SK-N-SH (cell line): Measurements from ENCODE around the gene PLAAT5. TPM values are rescaled to one million over a fixed set of nuclear protein-coding genes. Genes with fewer than 3 reads are reported as not detected.

Experiments used
- CTCF ChIA-PET: fragments of 300-600, 350-600 bp; formaldehyde crosslinking; extraction: SDS; loops from one replicate; lab custom pipeline; 2021; lab: Yijun Ruan, JAX
- POLR2A ChIA-PET: fragments of 350-600 bp; sonication (Branson Sonifier 250); formaldehyde crosslinking; extraction: SDS; loops from one replicate; lab custom pipeline; 2020; ENCODE audit warnings: antibody characterized with exemption, inconsistent platforms; lab: Yijun Ruan, JAX
- DNase-seq: peaks from one replicate; pipeline ENCODE4 v3.0.0; 2012
- H2AFZ ChIP-seq: fragments of 200-600 bp; sonication (generic); 2 replicates; pipeline ENCODE4 v1.8.1; 2016; ENCODE audit warnings: antibody characterized with exemption, mild to moderate bottlenecking, low read depth
- H3F3A ChIP-seq: fragments of 200-600 bp; sonication (generic); replicated peaks from 2 replicates; pipeline ENCODE3; 2016; ENCODE audit warnings: antibody characterized with exemption, mild to moderate bottlenecking; ENCODE audit not compliant: insufficient read depth
- H3K27ac ChIP-seq, 2 experiments: fragments of 200-500 bp in 1 of 2; fragments of 200-600 bp in 1 of 2; sonication (Bioruptor generic) in 1 of 2; sonication (generic), shearing (Covaris generic) in 1 of 2; 2 replicates each; pipeline versions ENCODE4 v1.5.1 to v1.6.1; 2014 to 2016; ENCODE audit warnings: low read depth in 2 of 2, inconsistent platforms in 1 of 2, low read length in 1 of 2, mild to moderate bottlenecking in 1 of 2, mixed read lengths in 1 of 2
- H3K27me3 ChIP-seq: fragments of 200-600 bp; sonication (generic), shearing (Covaris generic); 2 replicates; pipeline ENCODE4 v1.6.1; 2016; ENCODE audit warnings: mixed run types; ENCODE audit not compliant: insufficient read depth
- H3K36me3 ChIP-seq, 2 experiments: fragments of 200-500 bp in 1 of 2; fragments of 200-600 bp in 1 of 2; sonication (Bioruptor generic) in 1 of 2; sonication (generic) in 1 of 2; replicated peaks in 1 of 2; 2 replicates each; pipeline versions ENCODE3 to v1.5.1; 2014 to 2016; ENCODE audit warnings: low read length in 1 of 2, mild to moderate bottlenecking in 1 of 2; ENCODE audit not compliant: insufficient read depth in 2 of 2, control insufficient read depth in 1 of 2
- H3K4me1 ChIP-seq, 2 experiments: fragments of 200-500 bp in 1 of 2; fragments of 200-600 bp in 1 of 2; sonication (Bioruptor generic) in 1 of 2; sonication (generic), shearing (Covaris generic) in 1 of 2; 2 replicates each; pipeline versions ENCODE4 v1.5.1 to v1.6.1; 2014 to 2016; ENCODE audit warnings: low read depth in 1 of 2, low read length in 1 of 2, mixed run types in 1 of 2; ENCODE audit not compliant: insufficient read depth in 2 of 2, control insufficient read depth in 1 of 2
- H3K4me2 ChIP-seq: fragments of 200-600 bp; sonication (generic), shearing (Covaris generic); 2 replicates; pipeline ENCODE4 v1.6.1; 2017; ENCODE audit warnings: mixed run types
- H3K4me3 ChIP-seq, 2 experiments: fragments of 200-500 bp in 1 of 2; fragments of 200-600 bp in 1 of 2; sonication (Bioruptor generic) in 1 of 2; sonication (generic), shearing (Covaris generic) in 1 of 2; 2 replicates each; pipeline versions ENCODE4 v1.5.1 to v1.8.1; 2014 to 2016; ENCODE audit warnings: low read depth in 2 of 2, inconsistent platforms in 1 of 2, low read length in 1 of 2, mild to moderate bottlenecking in 1 of 2, mixed read lengths in 1 of 2, moderate library complexity in 1 of 2
- H3K79me2 ChIP-seq: fragments of 200-600 bp; sonication (generic); 2 replicates; pipeline ENCODE4 v1.8.1; 2017; ENCODE audit warnings: mild to moderate bottlenecking; ENCODE audit not compliant: insufficient read depth
- H3K9ac ChIP-seq: fragments of 200-600 bp; sonication (generic); 2 replicates; pipeline ENCODE4 v1.6.1; 2017; ENCODE audit warnings: mixed run types
- H3K9me2 ChIP-seq: fragments of 200-600 bp; sonication (generic); 2 replicates; pipeline ENCODE4 v1.6.1; 2017; ENCODE audit warnings: mixed run types
- H3K9me3 ChIP-seq: fragments of 200-600 bp; sonication (generic); 2 replicates; pipeline ENCODE4 v1.6.1; 2017; ENCODE audit warnings: mixed run types, mild to moderate bottlenecking, moderate library complexity
- H4K20me1 ChIP-seq: fragments of 200-600 bp; sonication (generic); 2 replicates; pipeline ENCODE4 v1.6.1; 2017; ENCODE audit warnings: mild to moderate bottlenecking, mixed run types; ENCODE audit not compliant: insufficient read depth
- CHD2 ChIP-seq: fragments of 150-350 bp; IDR thresholded peaks from 2 replicates; pipeline ENCODE4 v1.6.1; 2018; ENCODE audit warnings: low read length; ENCODE audit not compliant: partially characterized antibody
- ELF1 ChIP-seq: IDR thresholded peaks from 2 replicates; pipeline ENCODE4 v1.4.0; 2012
- FOXM1 ChIP-seq: IDR thresholded peaks from 2 replicates; pipeline ENCODE4 v1.4.0; 2012; ENCODE audit warnings: low read depth, mild to moderate bottlenecking
- IRF3 ChIP-seq: fragments of 150-350 bp; IDR thresholded peaks from 2 replicates; pipeline ENCODE4 v1.6.1; 2016; ENCODE audit warnings: mild to moderate bottlenecking, low read depth, low read length
- MEF2A ChIP-seq: IDR thresholded peaks from 2 replicates; pipeline ENCODE4 v1.4.0; 2012; ENCODE audit warnings: low read depth, borderline replicate concordance
- MXI1 ChIP-seq: IDR thresholded peaks from 2 replicates; pipeline ENCODE4 v1.6.1; 2012; ENCODE audit warnings: mild to moderate bottlenecking, low read depth, low read length, improper control_type of control experiment
- NFIC ChIP-seq: IDR thresholded peaks from 2 replicates; pipeline ENCODE4 v1.4.0; 2012; ENCODE audit warnings: borderline replicate concordance
- PBX3 ChIP-seq: IDR thresholded peaks from 2 replicates; pipeline ENCODE4; 2012
- POLR2AphosphoS5 ChIP-seq: IDR thresholded peaks from 2 replicates; pipeline ENCODE4 v1.6.1; 2012; ENCODE audit warnings: low read depth, low read length
- RFX5 ChIP-seq: IDR thresholded peaks from 2 replicates; pipeline ENCODE4 v1.6.1; 2012; ENCODE audit warnings: mild to moderate bottlenecking, improper control_type of control experiment, low read length
- SIN3A ChIP-seq: IDR thresholded peaks from 2 replicates; pipeline ENCODE4 v1.6.1; 2012; ENCODE audit warnings: low read depth, mild to moderate bottlenecking, low read length, moderate library complexity, borderline replicate concordance
- SMC3 ChIP-seq: IDR thresholded peaks from 2 replicates; pipeline ENCODE4 v1.6.1; 2012; ENCODE audit warnings: low read depth, low read length, improper control_type of control experiment
- TAF1 ChIP-seq: IDR thresholded peaks from 2 replicates; pipeline ENCODE4 v1.6.1; 2012; ENCODE audit warnings: low read depth, mild to moderate bottlenecking, low read length, moderate library complexity, borderline replicate concordance
- TEAD4 ChIP-seq: IDR thresholded peaks from 2 replicates; pipeline ENCODE4 v1.4.0; 2012; ENCODE audit warnings: mild to moderate bottlenecking, borderline replicate concordance; ENCODE audit not compliant: insufficient read depth
- USF1 ChIP-seq: IDR thresholded peaks from 2 replicates; pipeline ENCODE4 v1.4.0; 2012; ENCODE audit warnings: low read depth, borderline replicate concordance
- WGBS: methylation state at CpG from one replicate; pipeline ENCODE4 v1.1.6; 2017; ENCODE audit warnings: low lambda C conversion rate; 5-methylcytosine and 5-hydroxymethylcytosine counted together
- polyA plus RNA-seq, 3 experiments: library from polyadenylated mRNA; depleted of rRNA; stranded (reverse); fragments of >200 nt; gene quantifications; 2 replicates each; pipeline ENCODE4 v1.2.3, GENCODE V29; 2012

The PLAAT5 gene
- polyA plus RNA-seq, 1 of the 3 experiments (the other 2 are of a cell fraction), result not detected

GRCh38 chr11:63534895-63535461, 44.0 kb upstream of the PLAAT5 start:
- H3K4me1 ChIP-seq, result peaks cover 0 to 16% of the 10 kb centered on the region in 2 experiments; a peak in 1 of 4 replicates
- TF ChIP-seq MXI1, result no peak
- TF ChIP-seq POLR2AphosphoS5, result no peak
- TF ChIP-seq IRF3, result no peak
- TF ChIP-seq FOXM1, result no peak
- TF ChIP-seq TAF1, result no peak
- no peak for TF ChIP-seq TEAD4
- TF ChIP-seq MEF2A, result no peak
- no peak for TF ChIP-seq USF1
- TF ChIP-seq SMC3, result no peak
- TF ChIP-seq PBX3, result no peak
- no peak for TF ChIP-seq SIN3A
- no peak for TF ChIP-seq ELF1
- no peak for TF ChIP-seq RFX5
- TF ChIP-seq NFIC, result no peak
- TF ChIP-seq CHD2, result no peak
- H4K20me1 ChIP-seq, result no peaks in the 10 kb centered on the region
- 86% methylated on average over 5 of the region's 5 CpGs for WGBS
- H3K9me2 ChIP-seq, result no peaks in the 10 kb centered on the region
- H3K4me2 ChIP-seq, result no peak overlapping the region
- no peaks in the 10 kb centered on the region for H3K9me3 ChIP-seq
- no peaks in the 10 kb centered on the region for H3K27me3 ChIP-seq
- no peak overlapping the region for H3K4me3 ChIP-seq
- no peaks in the 10 kb centered on the region for H3K36me3 ChIP-seq
- POLR2A ChIA-PET, result no interaction called here
- no peak overlapping the region for H3K27ac ChIP-seq
- H3K79me2 ChIP-seq, result no peaks in the 10 kb centered on the region
- no peak for DNase-seq
- CTCF ChIA-PET, result no interaction called here
- H3F3A ChIP-seq, result no peaks in the 10 kb centered on the region
- no peak overlapping the region for H3K9ac ChIP-seq
- H2AFZ ChIP-seq, result no peak overlapping the region

GRCh38 chr11:63534076-63534475, 43.1 kb upstream of the PLAAT5 start:
- Histone ChIP-seq H3K4me2 (no peak overlapping the region), H3F3A (no peaks in the 10 kb centered on the region), H3K9me2 (no peaks in the 10 kb centered on the region), H3K36me3 (no peaks in the 10 kb centered on the region), H2AFZ (no peak overlapping the region), H3K79me2 (no peaks in the 10 kb centered on the region), H3K27ac (no peak overlapping the region), H3K4me1 (peaks cover 0 to 16% of the 10 kb centered on the region in 2 experiments; a peak in 1 of 4 replicates), H3K4me3 (no peak overlapping the region), H4K20me1 (no peaks in the 10 kb centered on the region), H3K27me3 (no peaks in the 10 kb centered on the region), H3K9me3 (no peaks in the 10 kb centered on the region), H3K9ac (no peak overlapping the region)
- ChIA-PET POLR2A (no interaction called here), CTCF (no interaction called here)
- 62% methylated on average over 3 of the region's 3 CpGs for WGBS
- DNase-seq, result no peak
- TF ChIP-seq RFX5 (no peak), MXI1 (no peak)
